ENCODE measurements around the gene ARFGAP1. TPM values are rescaled to one million over a fixed set of nuclear protein-coding genes. Genes with fewer than 3 reads are reported as not detected.

The ARFGAP1 gene
- total RNA-seq, 1 experiment from 2014 or later, result 207 TPM

GRCh38 chr20:63290677-63291472, 18.3 kb downstream of the ARFGAP1 start (continued):
- no peak for TF ChIP-seq ZNF532 (CRISPR knock-in tag; IDR thresholded peaks at IDR 0.05; ENCODE audit: borderline replicate concordance)
- no peak for TF ChIP-seq IRF1 (CRISPR knock-in tag; IDR thresholded peaks at IDR 0.05)
- no peak for TF ChIP-seq SOX15 (CRISPR knock-in tag; IDR thresholded peaks at IDR 0.05)
- no peak for TF ChIP-seq ATF1 (CRISPR knock-in tag; IDR thresholded peaks at IDR 0.05)
- TF ChIP-seq ZNF416 (CRISPR knock-in tag; IDR thresholded peaks at IDR 0.05), result no peak
- no peak for TF ChIP-seq ZNF281 (CRISPR knock-in tag; IDR thresholded peaks at IDR 0.05)
- TF ChIP-seq FOXJ3 (CRISPR knock-in tag; IDR thresholded peaks at IDR 0.05; ENCODE audit: borderline replicate concordance), result 0 out of 2 replicates have a peak, but pooled peaks have one; percentile 61
- TF ChIP-seq KAT7 (CRISPR knock-in tag; IDR thresholded peaks at IDR 0.05; ENCODE audit: borderline replicate concordance), result no peak
- TF ChIP-seq ZBTB43 (CRISPR knock-in tag; IDR thresholded peaks at IDR 0.05), result peak; percentile 62; the same call in 1 of the 2 replicates
- no peak for TF ChIP-seq ZNF671 (CRISPR knock-in tag; IDR thresholded peaks at IDR 0.05)
- no peak for TF ChIP-seq CREM (CRISPR knock-in tag; IDR thresholded peaks at IDR 0.05)
- no peak for TF ChIP-seq NR2C2 (CRISPR knock-in tag; IDR thresholded peaks at IDR 0.05)
- no peak for TF ChIP-seq NR3C1 (CRISPR knock-in tag; conservative IDR thresholded peaks at IDR 0.05; ENCODE audit: low read depth)
- no peak for TF ChIP-seq MXD4 (CRISPR knock-in tag; IDR thresholded peaks at IDR 0.05; ENCODE audit: borderline replicate concordance)
- 0 out of 2 replicates have a peak, but pooled peaks have one; percentile 12 for TF ChIP-seq ARID4B (CRISPR knock-in tag; IDR thresholded peaks at IDR 0.05; ENCODE audit: borderline replicate concordance)
- TF ChIP-seq NFYB (CRISPR knock-in tag; conservative IDR thresholded peaks at IDR 0.05; ENCODE audit: low read depth), result no peak
- TF ChIP-seq CDX4 (CRISPR knock-in tag; IDR thresholded peaks at IDR 0.05; ENCODE audit: borderline replicate concordance), result no peak
- no peak for TF ChIP-seq JUN (CRISPR knock-in tag; IDR thresholded peaks at IDR 0.05)
- TF ChIP-seq HMGXB4 (CRISPR knock-in tag; IDR thresholded peaks at IDR 0.05), result peak; percentile 47; the same call in 1 of the 2 replicates
- no peak for TF ChIP-seq NR1H2 (CRISPR knock-in tag; IDR thresholded peaks at IDR 0.05)
- TF ChIP-seq GTF2I (CRISPR knock-in tag; conservative IDR thresholded peaks at IDR 0.05), result no peak
